Activated T-cell treated with anti-CD3 and anti-CD28 coated beads for 1 hour (primary cell): ENCODE measurements around the gene TTBK2.
A peak's percentile ranks its signal among the peaks of the same experiment; 100 is the strongest.
"Not testable (repeated sequence)": the region's sequence is repeated elsewhere in the genome, so short reads cannot be mapped to it uniquely, and the experiment has no call there.

Experiments
- DNase-seq: peaks from one replicate; pipeline ENCODE4 v3.0.0-alpha.2; 2020; ENCODE audit warnings: low read depth

The TTBK2 gene

GRCh38 chr15:42920519-42921341, at the start of gene TTBK2:
TTBK2 (minus strand) TSS chr15:42920778; CDS start chr15:42878617, 42,161 bp downstream.
- peak; percentile 96 for DNase-seq

GRCh38 chr15:42964476-42964875, 43.9 kb upstream of the TTBK2 start:
- no peak for DNase-seq

GRCh38 chr15:42955518-42955917, 34.9 kb upstream of the TTBK2 start:
- DNase-seq, result no peak

GRCh38 chr15:42954291-42954690, 33.7 kb upstream of the TTBK2 start:
- DNase-seq, result no peak

GRCh38 chr15:42948898-42949297, 28.3 kb upstream of the TTBK2 start:
- DNase-seq, result not testable (repeated sequence)

GRCh38 chr15:42940527-42940926, 19.9 kb upstream of the TTBK2 start:
- DNase-seq, result no peak

GRCh38 chr15:42939841-42940240, 19.3 kb upstream of the TTBK2 start:
- DNase-seq, result no peak

GRCh38 chr15:42937143-42937542, 16.6 kb upstream of the TTBK2 start:
- DNase-seq, result no peak

GRCh38 chr15:42933886-42934667, 13.5 kb upstream of the TTBK2 start:
- no peak for DNase-seq

GRCh38 chr15:42932833-42933515, 12.4 kb upstream of the TTBK2 start:
- no peak for DNase-seq

DNA sequence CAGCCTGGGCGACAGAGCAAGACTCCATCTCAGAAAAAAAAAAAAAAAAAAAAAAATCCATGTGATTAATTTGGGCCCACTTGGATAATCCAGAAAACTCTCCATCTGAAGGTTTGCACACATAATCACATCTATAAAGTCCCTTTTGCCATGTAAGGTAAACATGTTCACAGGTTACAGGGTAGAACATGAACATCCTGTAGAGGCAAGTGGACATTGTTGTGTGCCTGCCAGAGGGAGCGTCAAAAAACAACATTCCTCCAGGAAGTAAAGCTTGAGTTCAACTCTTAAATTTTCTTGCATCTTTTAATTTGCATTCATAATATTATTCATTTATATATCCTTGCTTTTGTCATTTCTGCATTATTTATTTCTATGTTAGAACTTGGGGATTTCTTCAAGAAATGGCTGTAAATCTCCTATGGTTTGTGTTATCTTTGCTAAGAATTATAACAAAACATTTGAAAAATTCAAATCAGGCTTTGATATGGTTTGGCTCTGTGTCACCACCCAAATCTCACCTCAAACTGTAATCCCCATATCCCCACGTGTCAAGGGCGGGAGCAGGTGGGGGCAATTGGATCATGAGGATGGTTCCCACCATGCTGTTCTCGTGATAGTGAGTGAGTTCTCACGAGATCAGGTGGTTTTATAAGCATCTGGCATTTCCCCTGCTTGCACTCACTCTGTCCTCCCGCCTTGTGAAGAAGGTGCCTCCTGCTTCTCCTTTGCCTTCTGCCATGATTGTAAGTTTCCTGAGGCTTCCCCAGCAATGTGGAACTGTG, 11.3 kb upstream of the TTBK2 start:
- DNase-seq, result no peak

- DNase-seq, result no peak
Measured at GRCh38 chr15:42929306-42929848, 8.8 kb upstream of the TTBK2 start.

GRCh38 chr15:42921342-42921731, 759 bp upstream of the TTBK2 start:
- peak; percentile 29 for DNase-seq

GRCh38 chr15:42919799-42920518, 619 bp downstream of the TTBK2 start:
- peak; percentile 24 for DNase-seq

GRCh38 chr15:42919308-42919707, 1.3 kb downstream of the TTBK2 start:
- DNase-seq, result no peak

DNA sequence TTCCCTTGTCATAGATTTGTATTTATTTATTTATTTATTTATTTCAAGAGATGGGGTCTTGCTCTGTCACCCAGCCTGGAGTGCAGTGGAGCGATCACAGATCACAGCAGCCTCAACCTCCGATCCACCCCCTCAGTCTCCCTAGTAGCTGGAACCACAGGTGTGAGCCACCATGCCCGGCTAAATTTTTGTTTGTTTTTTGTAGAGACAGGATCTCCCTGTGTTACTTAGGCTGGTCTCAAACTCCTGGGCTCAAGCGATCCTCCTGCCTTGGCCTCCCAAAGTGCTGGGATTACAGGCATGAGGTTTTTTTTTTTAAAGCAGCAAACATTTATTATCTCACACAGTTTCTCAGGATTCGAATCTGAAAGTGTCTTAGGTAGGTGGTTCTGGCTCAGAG, 2.5 kb downstream of the TTBK2 start:
- DNase-seq, result no peak

GRCh38 chr15:42915654-42916315, 4.8 kb downstream of the TTBK2 start:
- no peak for DNase-seq

DNA sequence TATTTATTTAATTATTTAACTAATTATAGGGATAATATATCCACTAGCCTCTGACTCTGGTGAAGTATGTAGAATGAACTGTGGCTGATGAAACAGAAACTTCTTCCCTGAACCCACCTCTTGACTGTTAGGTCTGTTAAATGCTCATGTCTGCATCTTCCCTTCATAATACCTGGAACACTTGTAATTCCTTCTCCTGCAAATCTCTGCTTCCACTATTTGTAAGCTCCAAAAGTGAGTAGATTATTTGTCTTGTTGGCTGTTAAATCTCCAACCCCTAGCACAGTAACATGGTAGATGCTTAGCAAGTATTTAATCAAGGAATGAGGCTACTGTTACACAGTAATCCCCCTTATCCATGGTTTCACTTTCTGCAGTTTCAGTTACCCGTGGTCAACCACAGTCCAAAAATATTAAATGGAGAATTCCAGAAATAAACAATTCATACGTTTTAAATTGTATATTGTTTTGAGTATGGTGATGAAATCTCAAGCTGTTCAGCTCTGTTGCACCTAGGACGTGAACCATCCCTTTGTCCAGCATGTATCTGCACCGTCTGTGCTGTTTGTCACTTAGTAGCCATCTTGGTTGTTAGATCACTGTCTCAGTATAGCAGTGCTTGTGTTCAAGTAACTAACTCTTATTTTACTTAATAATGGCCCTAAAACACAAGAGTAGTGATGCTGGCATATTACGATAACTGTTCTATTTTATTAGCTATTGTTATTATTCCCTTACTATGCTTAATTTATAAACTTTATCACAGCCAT, 5.7 kb downstream of the TTBK2 start:
- no peak for DNase-seq

GRCh38 chr15:42911058-42911592, 9.5 kb downstream of the TTBK2 start:
- DNase-seq, result no peak
